LHCN-M2 (cell line): ENCODE measurements around the gene MKRN3. TPM values are rescaled to one million over a fixed set of nuclear protein-coding genes. Genes with fewer than 3 reads are reported as not detected.
A peak's percentile ranks its signal among the peaks of the same experiment; 100 is the strongest.
"Not testable (repeated sequence)": the region's sequence is repeated elsewhere in the genome, so short reads cannot be mapped to it uniquely, and the experiment has no call there.

Experiments used
- DNase-seq: peaks from one replicate; pipeline ENCODE4 v3.0.0-alpha.2; 2012; ENCODE audit warnings: low read depth
- total RNA-seq: library from RNA; depleted of rRNA; stranded (reverse); fragments of >200 nt; gene quantifications from 2 replicates; pipeline ENCODE4 v1.2.3, GENCODE V29; 2014; rRNA removed

The MKRN3 gene
- total RNA-seq, 1 experiment from 2014 or later, result 6.5 TPM

DNA sequence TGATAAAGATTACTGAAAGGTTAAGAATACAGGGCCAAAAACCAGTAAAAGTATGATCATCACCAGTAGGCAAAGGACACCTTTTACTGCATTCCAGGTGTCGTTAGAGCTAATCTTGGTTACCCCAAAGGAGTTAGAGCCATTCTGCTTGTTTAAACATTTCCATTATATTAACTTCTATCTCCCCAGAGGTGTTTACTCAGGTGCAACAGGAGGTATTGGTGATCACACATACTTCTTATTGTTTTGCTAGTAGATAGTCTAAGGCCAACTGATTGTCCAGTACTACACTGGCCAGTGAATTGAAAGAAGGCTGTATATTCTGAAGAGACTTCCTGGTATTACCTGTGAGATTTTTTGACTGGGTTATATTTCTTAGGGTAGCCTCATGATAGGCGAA is 22.8 kb downstream of the MKRN3 start:
- no peak for DNase-seq

DNA sequence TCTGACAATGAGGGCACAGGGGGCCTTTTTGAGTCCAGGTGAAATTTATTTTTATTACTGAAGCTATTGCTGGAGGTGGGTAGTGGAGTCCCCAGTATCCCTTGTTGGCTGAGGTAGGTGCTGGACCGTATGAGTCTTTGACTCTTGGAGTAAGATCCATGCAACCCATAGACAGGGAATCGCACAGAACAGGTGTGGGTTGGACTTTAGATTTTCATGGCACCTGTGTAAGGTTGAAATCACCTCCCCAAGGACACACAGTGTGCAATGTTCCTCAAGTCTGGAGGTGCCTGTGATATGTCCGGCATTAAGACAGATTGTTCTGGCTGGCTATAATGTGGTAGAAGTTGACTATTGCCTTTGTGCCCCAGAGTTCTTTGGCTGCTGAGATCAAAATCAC is 23.5 kb downstream of the MKRN3 start:
- DNase-seq, result no peak

DNA sequence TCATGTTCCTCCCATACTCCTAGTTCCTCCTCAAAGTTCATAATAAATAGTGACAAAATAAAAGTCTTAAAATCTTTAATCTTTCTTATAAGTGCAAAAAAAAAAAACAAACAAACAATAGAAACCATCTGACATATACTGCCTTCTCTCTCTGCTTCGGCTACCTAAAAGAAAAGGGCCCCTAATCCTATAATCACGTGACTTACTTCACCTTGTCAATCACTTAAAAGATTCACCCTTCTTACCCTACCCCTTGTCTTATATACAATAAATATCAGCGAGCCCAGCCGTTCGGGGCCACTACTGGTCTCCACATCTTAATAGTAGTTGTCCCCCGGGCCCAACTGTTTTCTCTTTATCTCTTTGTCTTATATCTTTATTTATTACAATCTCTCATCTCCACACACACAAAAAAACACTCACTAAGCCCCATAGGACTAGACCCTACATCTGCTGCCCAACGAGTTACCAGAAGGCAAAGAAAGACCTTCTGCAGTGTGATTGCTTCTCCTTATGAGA is 28.8 kb downstream of the MKRN3 start:
- DNase-seq, result no peak

DNA sequence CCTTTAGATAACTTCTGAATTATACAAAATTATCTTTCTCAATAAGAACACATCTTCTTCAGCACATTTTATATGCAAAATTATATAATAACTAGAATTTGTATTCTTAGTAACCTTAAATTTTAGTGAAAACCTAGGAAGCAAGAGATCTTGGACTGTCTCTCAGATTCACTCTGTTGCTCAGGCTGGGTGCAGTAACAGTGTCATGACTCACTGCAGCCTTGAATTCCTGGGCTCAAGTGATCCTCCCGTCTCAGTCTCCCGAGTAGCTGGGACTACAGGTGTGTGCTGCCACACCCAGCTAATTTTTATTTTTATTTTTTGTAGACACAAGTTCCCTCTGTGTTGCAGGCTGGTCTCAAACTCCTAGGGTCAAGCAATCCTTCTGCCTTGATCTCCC is 29.9 kb downstream of the MKRN3 start:
- DNase-seq, result no peak

DNA sequence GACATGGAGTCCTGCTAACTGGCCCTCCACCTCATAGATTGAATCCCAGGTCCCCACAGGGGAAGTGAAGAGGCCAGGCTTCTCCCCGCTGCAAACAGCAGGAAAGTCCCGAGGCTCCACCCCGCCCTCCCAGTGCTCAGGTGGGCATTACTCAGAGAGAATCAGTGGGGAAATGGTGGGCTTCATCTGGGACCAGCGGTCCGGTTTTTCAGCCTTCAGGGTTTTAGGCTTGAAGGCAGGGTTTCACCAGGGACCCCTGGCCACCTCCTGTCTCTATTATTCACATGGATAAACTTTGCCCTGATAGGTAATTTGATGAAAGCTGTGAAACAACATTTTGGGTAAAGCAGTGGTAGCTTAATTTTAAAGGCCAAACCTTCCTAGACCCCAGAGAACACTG is 31.3 kb downstream of the MKRN3 start:
- DNase-seq, result no peak

DNA sequence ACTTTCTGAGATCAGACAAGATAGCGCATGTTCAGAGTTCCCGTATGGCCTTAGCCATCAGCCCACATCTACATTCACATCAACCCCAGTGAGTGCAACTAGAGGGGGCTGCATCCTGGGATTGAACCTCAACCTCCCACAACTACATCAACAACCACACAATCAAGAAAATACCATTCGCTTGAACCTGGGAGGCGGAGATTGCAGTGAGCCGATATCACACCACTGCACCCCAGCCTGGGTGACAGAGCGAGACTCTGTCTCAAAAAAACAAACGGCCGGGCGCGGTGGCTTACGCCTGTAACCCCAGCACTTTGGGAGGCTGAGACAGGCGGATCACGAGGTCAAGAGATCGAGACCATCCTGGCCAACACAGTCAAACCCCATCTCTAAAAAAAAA is 31.8 kb downstream of the MKRN3 start:
- not testable (repeated sequence) for DNase-seq

DNA sequence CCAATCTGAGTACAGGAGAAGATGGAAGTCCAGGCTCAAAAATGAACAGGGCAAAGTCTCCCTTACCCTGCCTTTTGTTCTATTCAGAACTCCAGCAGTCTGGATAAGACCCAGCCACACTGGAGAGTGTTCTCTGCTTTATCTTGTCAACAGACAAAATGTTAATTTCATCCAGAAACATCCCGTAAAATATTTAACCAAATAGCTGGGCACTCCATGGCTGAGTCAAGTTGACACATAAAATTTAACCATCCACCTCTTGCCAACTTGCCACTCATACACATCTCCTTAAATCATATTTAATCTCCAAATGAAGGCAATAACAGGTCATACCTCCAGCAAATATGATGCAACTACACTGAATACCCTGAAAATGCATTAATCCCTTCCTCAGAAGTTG is 33.6 kb downstream of the MKRN3 start:
- DNase-seq, result no peak

DNA sequence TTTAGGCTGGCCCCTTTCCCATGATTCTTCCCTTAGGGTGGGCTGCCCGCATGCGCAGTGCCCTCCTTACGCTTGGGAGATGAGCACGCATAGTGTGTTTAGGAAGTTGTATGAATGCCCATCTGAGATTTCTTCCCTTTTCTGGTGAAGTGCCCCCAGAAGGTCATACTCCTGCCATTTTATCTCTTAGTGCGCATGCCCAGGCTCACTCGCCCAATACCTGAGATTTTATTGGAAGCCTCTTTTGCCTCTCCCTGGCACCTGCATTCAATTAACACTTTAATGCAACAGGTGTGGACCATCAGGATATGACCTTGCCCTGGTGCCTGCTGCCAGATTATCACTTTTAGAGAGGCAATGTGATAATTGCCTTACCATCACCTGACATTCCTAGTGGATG is 36.6 kb downstream of the MKRN3 start:
- DNase-seq, result no peak

DNA sequence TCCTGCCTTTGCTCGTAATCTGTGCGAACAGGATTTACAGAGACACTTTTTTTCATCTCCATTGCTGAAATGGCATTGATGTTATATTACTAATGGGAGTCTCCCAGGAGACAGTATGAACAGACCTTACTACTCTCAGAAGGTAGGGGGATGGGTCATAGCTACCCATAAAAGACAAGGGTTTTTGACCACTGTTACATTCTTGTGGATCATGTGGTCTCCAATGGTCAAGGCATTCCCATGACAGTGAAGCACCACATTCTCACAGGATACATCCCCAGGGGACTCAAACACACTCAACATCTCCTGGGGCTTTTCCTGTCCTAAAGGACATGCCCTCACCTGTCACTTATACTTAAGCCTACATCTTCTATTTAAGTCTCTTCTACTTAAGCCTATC is 40.8 kb downstream of the MKRN3 start:
- peak; percentile 2 for DNase-seq

DNA sequence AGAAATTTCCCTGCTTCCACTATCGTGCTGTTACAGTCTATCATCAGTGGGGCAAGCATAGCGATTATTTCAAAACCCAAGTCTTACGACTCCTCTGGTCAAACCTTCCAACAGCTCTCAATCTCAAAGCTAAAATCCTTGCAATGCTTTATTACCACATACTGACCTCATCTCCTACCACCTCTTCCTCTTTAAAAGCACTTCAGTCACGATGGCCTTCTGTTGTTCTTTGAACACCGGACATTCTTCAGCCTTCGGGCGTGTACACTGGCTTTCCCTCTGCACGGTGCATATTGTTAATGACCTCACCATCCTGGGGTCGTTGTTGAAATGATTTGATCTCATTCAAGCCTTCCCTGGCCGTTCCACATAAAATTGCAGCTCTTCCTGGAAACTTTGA is 51.1 kb downstream of the MKRN3 start:
- no peak for DNase-seq

Other genes starting within 250 kb of the MKRN3 start
- gene GOLGA6L26, start 231.5 kb upstream of the MKRN3 start, total RNA-seq, result not detected in 2 replicates
- 0.06 TPM in 1 of 2 replicates, not detected in the other for gene GOLGA8S, start 210.9 kb upstream of the MKRN3 start, total RNA-seq
- gene GOLGA6L2, start 118.4 kb upstream of the MKRN3 start, total RNA-seq, result not detected in 2 replicates
- gene MAGEL2, start 82.2 kb downstream of the MKRN3 start, total RNA-seq, result 0.38 and 0.40 TPM in 2 replicates
- gene NDN, start 121.6 kb downstream of the MKRN3 start, total RNA-seq, result 31.4 and 33.6 TPM in 2 replicates